GM12892 (cell line): Measurements from ENCODE around the gene SMPX.

Experiments used
- POLR2A ChIP-seq: IDR thresholded peaks from 2 replicates; pipeline ENCODE4 v1.6.1; 2011; ENCODE audit warnings: low read depth, low read length, control low read depth
- POLR2AphosphoS5 ChIP-seq: IDR thresholded peaks from 2 replicates; pipeline ENCODE4 v1.6.1; 2011; ENCODE audit warnings: low read depth, low read length, control low read depth
- TAF1 ChIP-seq: IDR thresholded peaks from 2 replicates; pipeline ENCODE4 v1.6.1; 2011; ENCODE audit warnings: low read depth, mild to moderate bottlenecking, control low read depth, low read length, borderline replicate concordance

DNA sequence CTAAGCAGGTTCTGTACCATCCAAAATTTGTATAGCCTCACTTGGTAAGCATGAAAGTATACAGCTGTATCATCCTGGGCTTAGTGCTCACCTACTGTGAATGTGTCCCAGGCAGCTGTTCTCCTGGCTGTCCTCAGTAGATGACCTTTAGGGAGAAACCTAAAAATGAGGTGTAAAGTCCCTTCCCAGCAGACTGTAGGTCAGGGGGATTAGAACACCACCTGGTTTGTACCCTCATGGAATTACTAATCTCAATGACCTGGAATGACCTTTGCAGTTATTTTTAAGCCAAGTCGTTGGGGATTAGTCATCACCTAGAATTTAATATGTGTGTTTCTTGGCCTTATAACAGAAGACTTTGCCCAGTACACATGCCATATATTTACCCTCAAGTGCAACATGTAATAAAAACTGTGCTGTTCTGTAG lies 42.4 kb upstream of the SMPX start:
- TF ChIP-seq POLR2A = no peak
- TF ChIP-seq POLR2AphosphoS5 = no peak
- TF ChIP-seq TAF1 = no peak
